GM18502 (cell line): Measurements from ENCODE around the gene TMEM272.

ENCODE experiments used
- ATAC-seq: cut with Tn5 transposase; IDR thresholded peaks from one replicate; pipeline ENCODE4 v1.9.1; 2021; ENCODE audit warnings: mild to moderate bottlenecking; ENCODE audit not compliant: unreplicated experiment, poor library complexity

Gene TMEM272

DNA sequence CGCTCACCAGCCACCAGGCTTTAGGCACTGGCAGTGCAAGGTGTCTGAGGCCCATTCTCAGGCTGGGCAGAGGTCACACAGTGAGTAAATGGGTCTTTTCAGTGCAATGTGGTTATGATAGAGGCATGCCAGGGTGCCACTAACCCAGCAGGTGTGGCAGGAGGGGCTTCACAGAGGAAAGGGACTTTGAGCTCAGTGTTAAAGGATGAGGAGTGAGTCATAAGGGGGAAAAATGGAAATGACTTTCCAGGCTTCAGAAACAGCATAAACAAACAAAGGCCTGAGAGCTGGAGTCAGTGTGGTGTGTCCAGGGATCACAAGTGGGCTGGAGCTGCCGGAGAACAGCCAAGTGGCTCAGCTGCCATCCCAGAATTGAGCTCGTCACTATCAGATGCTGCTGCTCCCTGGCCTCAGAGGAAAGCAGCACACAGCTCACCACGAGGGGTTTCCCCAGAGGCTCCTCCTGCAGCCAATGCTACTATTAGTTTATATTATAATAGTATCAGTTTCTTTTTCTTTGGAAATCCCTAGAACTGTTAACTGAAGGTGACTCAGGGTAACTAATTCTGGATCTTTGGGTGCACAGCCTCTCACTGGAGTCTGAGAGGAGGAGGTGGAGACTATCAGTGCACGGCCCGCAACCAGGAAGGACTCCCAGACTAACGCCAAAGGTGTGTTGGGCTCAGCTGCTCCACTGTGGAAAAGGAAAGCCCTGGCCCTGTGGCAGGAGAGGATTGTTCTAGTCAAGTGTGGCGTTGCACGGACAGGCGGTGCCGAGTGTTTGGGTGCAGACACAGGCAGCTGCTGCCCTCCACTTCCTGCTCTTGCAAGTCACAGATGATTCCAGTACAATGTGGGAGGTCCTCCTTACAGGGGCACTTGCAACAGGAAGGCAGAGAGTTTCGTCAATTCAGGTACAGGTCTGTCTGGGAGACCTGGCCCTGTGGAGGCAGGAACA lies 80.5 kb downstream of the TMEM272 start:
- ATAC-seq = peak; percentile 87

DNA sequence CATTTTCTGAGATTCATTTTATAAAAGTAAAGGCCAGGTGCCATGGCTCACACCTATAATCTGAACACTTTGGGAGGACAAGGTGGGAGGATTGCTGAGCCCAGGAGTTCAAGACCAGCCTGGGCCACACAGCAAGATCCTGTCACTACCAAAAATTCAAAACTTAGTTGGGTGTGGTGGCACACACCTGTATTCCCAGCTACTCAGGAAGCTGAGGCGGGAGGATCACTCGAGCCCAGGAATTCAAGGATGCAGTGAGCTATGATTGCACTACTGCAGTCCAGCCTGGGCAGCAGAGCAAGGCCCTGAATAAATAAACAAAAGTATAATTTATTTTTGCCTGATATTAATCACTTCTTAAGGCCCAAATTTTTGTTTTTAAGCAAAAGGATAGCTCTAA lies 81.5 kb downstream of the TMEM272 start:
- no peak for ATAC-seq
